CD14-positive monocyte (primary cell): Measurements from ENCODE around the gene TXNIP. TPM values are rescaled to one million over a fixed set of nuclear protein-coding genes. Genes with fewer than 3 reads are reported as not detected.
"Not testable (repeated sequence)": the region's sequence is repeated elsewhere in the genome, so short reads cannot be mapped to it uniquely, and the experiment has no call there.

ENCODE experiments used
- DNase-seq, 3 donors: peaks; one replicate each; pipeline ENCODE4 v3.0.0-alpha.2; 2011 to 2022
- H2AFZ ChIP-seq: 2 replicates; pipeline ENCODE4 v1.6.0; 2012; ENCODE audit warnings: mild to moderate bottlenecking, low read depth, low read length, inconsistent platforms; ENCODE audit not compliant: insufficient read depth, poor library complexity, severe bottlenecking
- H3K27ac ChIP-seq, 2 donors: 1 replicate in 1 of 2; 2 replicates in 1 of 2; pipeline ENCODE4 v1.5.1; 2012 to 2013; ENCODE audit warnings: low read length in 2 of 2, control low read depth in 1 of 2, inconsistent platforms in 1 of 2, low read depth in 1 of 2, mild to moderate bottlenecking in 1 of 2
- H3K27me3 ChIP-seq, 2 donors: one replicate each; pipeline versions ENCODE4 v1.6.0 to v1.6.1; 2011 to 2013; ENCODE audit warnings: low read length in 2 of 2; ENCODE audit not compliant: control insufficient read depth in 2 of 2, insufficient read depth in 2 of 2
- H3K36me3 ChIP-seq, 2 donors: replicated peaks in 1 of 2; 1 replicate in 1 of 2; 2 replicates in 1 of 2; pipeline versions ENCODE4 v1.5.1 to v1.6.1; 2012 to 2013; ENCODE audit warnings: low read length in 2 of 2, control low read depth in 1 of 2, inconsistent platforms in 1 of 2, mild to moderate bottlenecking in 1 of 2; ENCODE audit not compliant: insufficient read depth in 2 of 2, control insufficient read depth in 1 of 2
- H3K4me1 ChIP-seq, 2 donors: 1 replicate in 1 of 2; 2 replicates in 1 of 2; pipeline versions ENCODE4 v1.5.1 to v1.6.1; 2012 to 2013; ENCODE audit warnings: low read length in 2 of 2, control low read depth in 1 of 2, inconsistent platforms in 1 of 2, mild to moderate bottlenecking in 1 of 2, moderate library complexity in 1 of 2; ENCODE audit not compliant: insufficient read depth in 2 of 2, control insufficient read depth in 1 of 2
- H3K4me2 ChIP-seq: replicated peaks from 2 replicates; pipeline ENCODE3; 2012; ENCODE audit warnings: low read length, moderate library complexity, mild to moderate bottlenecking; ENCODE audit not compliant: poor library complexity, severe bottlenecking; ENCODE audit errors: extremely low read depth
- H3K4me3 ChIP-seq, 3 experiments: fragments of 200-600 bp in 1 of 3; sonication (generic) in 1 of 3; replicated peaks in 1 of 3; 1 replicate in 2 of 3; 2 replicates in 1 of 3; pipeline ENCODE4 v1.5.1; 2011 to 2013; ENCODE audit warnings: low read length in 3 of 3, mild to moderate bottlenecking in 3 of 3, control low read depth in 2 of 3, low read depth in 2 of 3, inconsistent platforms in 1 of 3, moderate library complexity in 1 of 3
- H3K79me2 ChIP-seq: 2 replicates; pipeline ENCODE4 v1.6.0; 2012; ENCODE audit warnings: mild to moderate bottlenecking, control low read depth, inconsistent platforms, low read length, moderate library complexity; ENCODE audit not compliant: insufficient read depth
- H3K9ac ChIP-seq: 2 replicates; pipeline ENCODE4 v1.6.0; 2017; ENCODE audit warnings: low read length, mild to moderate bottlenecking; ENCODE audit not compliant: insufficient read depth, poor library complexity, severe bottlenecking
- H3K9me3 ChIP-seq, 2 donors: replicated peaks in 1 of 2; 1 replicate in 1 of 2; 2 replicates in 1 of 2; pipeline versions ENCODE4 v1.5.1 to v1.6.1; 2012 to 2013; ENCODE audit warnings: low read length in 2 of 2, control low read depth in 1 of 2; ENCODE audit not compliant: control insufficient read depth in 1 of 2, insufficient read depth in 1 of 2
- H4K20me1 ChIP-seq: 2 replicates; pipeline ENCODE4 v1.6.0; 2012; ENCODE audit warnings: mild to moderate bottlenecking, low read length, control low read depth, moderate library complexity; ENCODE audit not compliant: insufficient read depth
- H3K27ac Mint-ChIP-seq, 7 donors: one replicate each; pipeline ENCODE4 v1.8.0; 2020; ENCODE audit warnings: mild to moderate bottlenecking in 7 of 7, mixed read lengths in 7 of 7, moderate library complexity in 6 of 7, inconsistent platforms in 2 of 7
- H3K27me3 Mint-ChIP-seq, 3 donors: one replicate each; pipeline ENCODE4 v1.8.0; 2021 to 2022; ENCODE audit warnings: low read depth in 3 of 3, mild to moderate bottlenecking in 3 of 3, mixed read lengths in 3 of 3, moderate library complexity in 3 of 3, inconsistent platforms in 1 of 3
- H3K36me3 Mint-ChIP-seq, 2 donors: one replicate each; pipeline ENCODE4 v1.8.0; 2020; ENCODE audit warnings: mixed read lengths in 2 of 2, inconsistent platforms in 1 of 2, mild to moderate bottlenecking in 1 of 2
- H3K4me1 Mint-ChIP-seq: one replicate; pipeline ENCODE4 v1.8.0; 2020; ENCODE audit warnings: mild to moderate bottlenecking, mixed read lengths
- H3K4me3 Mint-ChIP-seq, 2 donors: one replicate each; pipeline ENCODE4 v1.8.0; 2020; ENCODE audit warnings: mild to moderate bottlenecking in 2 of 2, mixed read lengths in 2 of 2, moderate library complexity in 1 of 2
- H3K9me3 Mint-ChIP-seq, 7 donors: one replicate each; pipeline ENCODE4 v1.8.0; 2020 to 2022; ENCODE audit warnings: mixed read lengths in 7 of 7, mild to moderate bottlenecking in 6 of 7, moderate library complexity in 6 of 7, inconsistent platforms in 2 of 7
- WGBS: methylation state at CpG from one replicate; pipeline ENCODE4 v1.1.5; 2013; ENCODE audit warnings: missing lambda C conversion rate; ENCODE audit not compliant: insufficient coverage; 5-methylcytosine and 5-hydroxymethylcytosine counted together
- intact Hi-C, 2 donors: fragments of 100-400 bp; cut with micrococcal nuclease; formaldehyde crosslinking; loops; one replicate each; pipeline versions ENCODE4 v1.15.0 to v1.15.1; 2023
- polyA plus RNA-seq, 3 donors: library from polyadenylated mRNA; depleted of rRNA in 1 of 3; unstranded in 2 of 3; stranded (reverse) in 1 of 3; fragments of 300-500 nt in 2 of 3; fragments of >200 nt in 1 of 3; fragmentation: Illumina TruSeq in 2 of 3; gene quantifications; 1 replicate in 2 of 3; 2 replicates in 1 of 3; pipeline ENCODE4 v1.2.3, GENCODE V29; 2012 to 2021
- TF ChIP-seq, protein P1 (sequence below): fragments of 200-600 bp; IDR thresholded peaks from one replicate; pipeline ENCODE4 v1.8.0; 2022; ENCODE audit warnings: antibody characterized with exemption, mild to moderate bottlenecking

The TXNIP gene
- polyA plus RNA-seq, 3 donors, result 640 to 3,778 (median 844) TPM

DNA sequence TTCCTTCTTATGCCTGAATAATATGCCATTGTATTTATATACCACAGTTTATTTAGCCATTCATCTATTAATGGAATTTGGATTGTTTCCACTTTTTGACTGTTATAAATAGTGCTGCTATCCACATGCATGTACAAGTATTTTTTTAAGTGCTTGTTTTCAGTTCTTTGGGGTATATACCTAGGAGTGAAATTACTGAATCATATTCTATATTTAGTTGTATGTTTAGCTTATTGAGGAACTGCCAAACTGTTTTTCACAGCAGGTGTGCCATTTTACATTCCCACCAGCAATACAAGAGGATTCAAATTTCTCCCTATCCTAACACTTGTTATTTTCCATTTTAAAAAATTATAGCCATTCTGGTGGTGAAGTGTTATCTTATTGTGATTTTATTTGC, 32.7 kb upstream of the TXNIP start:
- Histone ChIP-seq H3K27ac (no peak overlapping the region), H3K4me3 (no peak overlapping the region), H3K36me3 (no peaks in the 10 kb centered on the region), H2AFZ (no peak overlapping the region), H3K79me2 (no peaks in the 10 kb centered on the region), H3K27me3 (no peaks in the 10 kb centered on the region), H3K9ac (no peak overlapping the region), H3K4me2 (no peak overlapping the region), H3K9me3 (no peaks in the 10 kb centered on the region), H4K20me1 (no peaks in the 10 kb centered on the region), H3K4me1 (no peaks in the 10 kb centered on the region)
- TF ChIP-seq, protein P1, sequence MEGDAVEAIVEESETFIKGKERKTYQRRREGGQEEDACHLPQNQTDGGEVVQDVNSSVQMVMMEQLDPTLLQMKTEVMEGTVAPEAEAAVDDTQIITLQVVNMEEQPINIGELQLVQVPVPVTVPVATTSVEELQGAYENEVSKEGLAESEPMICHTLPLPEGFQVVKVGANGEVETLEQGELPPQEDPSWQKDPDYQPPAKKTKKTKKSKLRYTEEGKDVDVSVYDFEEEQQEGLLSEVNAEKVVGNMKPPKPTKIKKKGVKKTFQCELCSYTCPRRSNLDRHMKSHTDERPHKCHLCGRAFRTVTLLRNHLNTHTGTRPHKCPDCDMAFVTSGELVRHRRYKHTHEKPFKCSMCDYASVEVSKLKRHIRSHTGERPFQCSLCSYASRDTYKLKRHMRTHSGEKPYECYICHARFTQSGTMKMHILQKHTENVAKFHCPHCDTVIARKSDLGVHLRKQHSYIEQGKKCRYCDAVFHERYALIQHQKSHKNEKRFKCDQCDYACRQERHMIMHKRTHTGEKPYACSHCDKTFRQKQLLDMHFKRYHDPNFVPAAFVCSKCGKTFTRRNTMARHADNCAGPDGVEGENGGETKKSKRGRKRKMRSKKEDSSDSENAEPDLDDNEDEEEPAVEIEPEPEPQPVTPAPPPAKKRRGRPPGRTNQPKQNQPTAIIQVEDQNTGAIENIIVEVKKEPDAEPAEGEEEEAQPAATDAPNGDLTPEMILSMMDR, result no peak
- Mint-ChIP-seq H3K27me3 (peaks cover 8 to 10% (median 8%) of the 10 kb centered on the region in 3 donors), H3K27ac (no peak overlapping the region), H3K9me3 (peaks cover 0 to 2% (median 0%) of the 10 kb centered on the region in 7 donors), H3K4me3 (no peak overlapping the region), H3K36me3 (no peaks in the 10 kb centered on the region), H3K4me1 (no peaks in the 10 kb centered on the region)
- intact Hi-C loops, result no loop called here
- DNase-seq, result no peak

- H3K4me1 Mint-ChIP-seq, H3K4me1 ChIP-seq, H3K9me3 Mint-ChIP-seq, H3K4me2 ChIP-seq, DNase-seq, H3K9ac ChIP-seq, H3K27ac Mint-ChIP-seq, H2AFZ ChIP-seq, H3K79me2 ChIP-seq, H3K27ac ChIP-seq, H3K4me3 Mint-ChIP-seq, H3K9me3 ChIP-seq, H3K27me3 ChIP-seq, H3K4me3 ChIP-seq, H3K36me3 ChIP-seq, H3K36me3 Mint-ChIP-seq, intact Hi-C loops, H4K20me1 ChIP-seq: not testable (repeated sequence)
- H3K27me3 Mint-ChIP-seq, result peaks cover 8 to 11% (median 8%) of the 10 kb centered on the region in 3 donors
- WGBS, result no CpG with 5 or more reads among the region's 1 CpG
Measured at GRCh38 chr1:146026650-146027049, 30.3 kb upstream of the TXNIP start.

GRCh38 chr1:146025787-146026495, 29.6 kb upstream of the TXNIP start:
- H3K9me3 ChIP-seq, intact Hi-C loops, H3K4me3 ChIP-seq, H3K36me3 Mint-ChIP-seq, H3K27me3 ChIP-seq, H3K27ac ChIP-seq, H3K4me1 ChIP-seq, H3K79me2 ChIP-seq, H2AFZ ChIP-seq, H3K9me3 Mint-ChIP-seq, H3K4me2 ChIP-seq, DNase-seq, H3K9ac ChIP-seq, H3K36me3 ChIP-seq, H3K4me1 Mint-ChIP-seq, H3K4me3 Mint-ChIP-seq, H3K27ac Mint-ChIP-seq, H4K20me1 ChIP-seq: not testable (repeated sequence)
- H3K27me3 Mint-ChIP-seq, result peaks cover 8 to 11% (median 10%) of the 10 kb centered on the region in 3 donors
- 72% methylated on average over 2 of the region's 2 CpGs for WGBS
